ENCODE results near the gene INHBB.

The INHBB gene
- long read RNA-seq: 0 reads

- Histone ChIP-seq H3K27ac (replicated peaks) (no peak within 1 kb of the TSS), H3K4me3 (replicated peaks; ENCODE audit: insufficient read depth, low read length) (peak within 1 kb of the TSS; percentile 48), H3K27me3 (ENCODE audit: insufficient read depth, poor library complexity, severe bottlenecking) (peaks cover 33% of the 10 kb centered on the region)
- no peak for DNase-seq (ENCODE audit: low read depth in 1 of 2, low spot score in 1 of 2)
- no peak for TF ChIP-seq CTCF (IDR thresholded peaks at IDR 0.05; ENCODE audit: insufficient read depth, low read length)
- no peak for TF ChIP-seq GABPA (IDR thresholded peaks at IDR 0.05; ENCODE audit: low read depth)
- TF ChIP-seq POLR2AphosphoS5 (IDR thresholded peaks at IDR 0.05; ENCODE audit: low read depth): no peak
- TF ChIP-seq SPI1 (IDR thresholded peaks at IDR 0.05; ENCODE audit: borderline replicate concordance, low read depth): no peak
- no peak for TF ChIP-seq REST (IDR thresholded peaks at IDR 0.05; ENCODE audit: insufficient replicate concordance, low read depth)
Observed at GRCh38 chr2:120346026-120346666, at the start of gene INHBB. INHBB (plus strand) TSS chr2:120346136; CDS start chr2:120346189, 53 bp downstream.

- Histone ChIP-seq H3K27ac (replicated peaks) (no peak overlapping the region), H3K4me3 (replicated peaks; ENCODE audit: insufficient read depth, low read length) (no peak overlapping the region), H3K27me3 (ENCODE audit: insufficient read depth, poor library complexity, severe bottlenecking) (no peaks in the 10 kb centered on the region)
- TF ChIP-seq SPI1 (IDR thresholded peaks at IDR 0.05; ENCODE audit: borderline replicate concordance, low read depth) (no peak), POLR2AphosphoS5 (IDR thresholded peaks at IDR 0.05; ENCODE audit: low read depth) (no peak), GABPA (IDR thresholded peaks at IDR 0.05; ENCODE audit: low read depth) (no peak), CTCF (IDR thresholded peaks at IDR 0.05; ENCODE audit: insufficient read depth, low read length) (no peak), REST (IDR thresholded peaks at IDR 0.05; ENCODE audit: insufficient replicate concordance, low read depth) (no peak)
- no peak for DNase-seq (ENCODE audit: low read depth in 1 of 2, low spot score in 1 of 2)
Observed at GRCh38 chr2:120298173-120298835, 47.6 kb upstream of the INHBB start.

GRCh38 chr2:120299004-120299403, 46.9 kb upstream of the INHBB start:
- TF ChIP-seq GABPA (IDR thresholded peaks at IDR 0.05; ENCODE audit: low read depth): no peak
- no peak for TF ChIP-seq REST (IDR thresholded peaks at IDR 0.05; ENCODE audit: insufficient replicate concordance, low read depth)
- TF ChIP-seq POLR2AphosphoS5 (IDR thresholded peaks at IDR 0.05; ENCODE audit: low read depth): no peak
- TF ChIP-seq SPI1 (IDR thresholded peaks at IDR 0.05; ENCODE audit: borderline replicate concordance, low read depth): no peak
- TF ChIP-seq CTCF (IDR thresholded peaks at IDR 0.05; ENCODE audit: insufficient read depth, low read length): no peak
- no peak overlapping the region for H3K27ac ChIP-seq (replicated peaks)
- H3K27me3 ChIP-seq (ENCODE audit: insufficient read depth, poor library complexity, severe bottlenecking): no peaks in the 10 kb centered on the region
- DNase-seq (ENCODE audit: low read depth in 1 of 2, low spot score in 1 of 2): no peak
- H3K4me3 ChIP-seq (replicated peaks; ENCODE audit: insufficient read depth, low read length): no peak overlapping the region
